SK-N-SH (cell line): ENCODE results near the gene MAP4K1. TPM values are rescaled to one million over a fixed set of nuclear protein-coding genes. Genes with fewer than 3 reads are reported as not detected.

ENCODE experiments used
- CTCF ChIA-PET: fragments of 300-600, 350-600 bp; formaldehyde crosslinking; extraction: SDS; loops from one replicate; lab custom pipeline; 2021; lab: Yijun Ruan, JAX
- POLR2A ChIA-PET: fragments of 350-600 bp; sonication (Branson Sonifier 250); formaldehyde crosslinking; extraction: SDS; loops from one replicate; lab custom pipeline; 2020; ENCODE audit warnings: antibody characterized with exemption, inconsistent platforms; lab: Yijun Ruan, JAX
- DNase-seq: peaks from one replicate; pipeline ENCODE4 v3.0.0; 2012
- H2AFZ ChIP-seq: fragments of 200-600 bp; sonication (generic); 2 replicates; pipeline ENCODE4 v1.8.1; 2016; ENCODE audit warnings: antibody characterized with exemption, mild to moderate bottlenecking, low read depth
- H3F3A ChIP-seq: fragments of 200-600 bp; sonication (generic); replicated peaks from 2 replicates; pipeline ENCODE3; 2016; ENCODE audit warnings: antibody characterized with exemption, mild to moderate bottlenecking; ENCODE audit not compliant: insufficient read depth
- H3K27ac ChIP-seq, 2 experiments: fragments of 200-500 bp in 1 of 2; fragments of 200-600 bp in 1 of 2; sonication (Bioruptor generic) in 1 of 2; sonication (generic), shearing (Covaris generic) in 1 of 2; 2 replicates each; pipeline versions ENCODE4 v1.5.1 to v1.6.1; 2014 to 2016; ENCODE audit warnings: low read depth in 2 of 2, inconsistent platforms in 1 of 2, low read length in 1 of 2, mild to moderate bottlenecking in 1 of 2, mixed read lengths in 1 of 2
- H3K27me3 ChIP-seq: fragments of 200-600 bp; sonication (generic), shearing (Covaris generic); 2 replicates; pipeline ENCODE4 v1.6.1; 2016; ENCODE audit warnings: mixed run types; ENCODE audit not compliant: insufficient read depth
- H3K36me3 ChIP-seq, 2 experiments: fragments of 200-500 bp in 1 of 2; fragments of 200-600 bp in 1 of 2; sonication (Bioruptor generic) in 1 of 2; sonication (generic) in 1 of 2; replicated peaks in 1 of 2; 2 replicates each; pipeline versions ENCODE3 to v1.5.1; 2014 to 2016; ENCODE audit warnings: low read length in 1 of 2, mild to moderate bottlenecking in 1 of 2; ENCODE audit not compliant: insufficient read depth in 2 of 2, control insufficient read depth in 1 of 2
- H3K4me1 ChIP-seq, 2 experiments: fragments of 200-500 bp in 1 of 2; fragments of 200-600 bp in 1 of 2; sonication (Bioruptor generic) in 1 of 2; sonication (generic), shearing (Covaris generic) in 1 of 2; 2 replicates each; pipeline versions ENCODE4 v1.5.1 to v1.6.1; 2014 to 2016; ENCODE audit warnings: low read depth in 1 of 2, low read length in 1 of 2, mixed run types in 1 of 2; ENCODE audit not compliant: insufficient read depth in 2 of 2, control insufficient read depth in 1 of 2
- H3K4me2 ChIP-seq: fragments of 200-600 bp; sonication (generic), shearing (Covaris generic); 2 replicates; pipeline ENCODE4 v1.6.1; 2017; ENCODE audit warnings: mixed run types
- H3K4me3 ChIP-seq, 2 experiments: fragments of 200-500 bp in 1 of 2; fragments of 200-600 bp in 1 of 2; sonication (Bioruptor generic) in 1 of 2; sonication (generic), shearing (Covaris generic) in 1 of 2; 2 replicates each; pipeline versions ENCODE4 v1.5.1 to v1.8.1; 2014 to 2016; ENCODE audit warnings: low read depth in 2 of 2, inconsistent platforms in 1 of 2, low read length in 1 of 2, mild to moderate bottlenecking in 1 of 2, mixed read lengths in 1 of 2, moderate library complexity in 1 of 2
- H3K79me2 ChIP-seq: fragments of 200-600 bp; sonication (generic); 2 replicates; pipeline ENCODE4 v1.8.1; 2017; ENCODE audit warnings: mild to moderate bottlenecking; ENCODE audit not compliant: insufficient read depth
- H3K9ac ChIP-seq: fragments of 200-600 bp; sonication (generic); 2 replicates; pipeline ENCODE4 v1.6.1; 2017; ENCODE audit warnings: mixed run types
- H3K9me2 ChIP-seq: fragments of 200-600 bp; sonication (generic); 2 replicates; pipeline ENCODE4 v1.6.1; 2017; ENCODE audit warnings: mixed run types
- H3K9me3 ChIP-seq: fragments of 200-600 bp; sonication (generic); 2 replicates; pipeline ENCODE4 v1.6.1; 2017; ENCODE audit warnings: mixed run types, mild to moderate bottlenecking, moderate library complexity
- H4K20me1 ChIP-seq: fragments of 200-600 bp; sonication (generic); 2 replicates; pipeline ENCODE4 v1.6.1; 2017; ENCODE audit warnings: mild to moderate bottlenecking, mixed run types; ENCODE audit not compliant: insufficient read depth
- CHD2 ChIP-seq: fragments of 150-350 bp; IDR thresholded peaks from 2 replicates; pipeline ENCODE4 v1.6.1; 2018; ENCODE audit warnings: low read length; ENCODE audit not compliant: partially characterized antibody
- ELF1 ChIP-seq: IDR thresholded peaks from 2 replicates; pipeline ENCODE4 v1.4.0; 2012
- EP300 ChIP-seq, 2 experiments: IDR thresholded peaks; 2 replicates each; pipeline versions ENCODE4 v1.4.0 to v1.6.1; 2012; ENCODE audit warnings: borderline replicate concordance in 1 of 2, low read depth in 1 of 2, low read length in 1 of 2
- FOXM1 ChIP-seq: IDR thresholded peaks from 2 replicates; pipeline ENCODE4 v1.4.0; 2012; ENCODE audit warnings: low read depth, mild to moderate bottlenecking
- JUND ChIP-seq: IDR thresholded peaks from 2 replicates; pipeline ENCODE4 v1.4.0; 2012
- MAX ChIP-seq: IDR thresholded peaks from 2 replicates; pipeline ENCODE4 v1.4.0; 2012; ENCODE audit warnings: low read depth
- NFIC ChIP-seq: IDR thresholded peaks from 2 replicates; pipeline ENCODE4 v1.4.0; 2012; ENCODE audit warnings: borderline replicate concordance
- PBX3 ChIP-seq: IDR thresholded peaks from 2 replicates; pipeline ENCODE4; 2012
- POLR2AphosphoS5 ChIP-seq: IDR thresholded peaks from 2 replicates; pipeline ENCODE4 v1.6.1; 2012; ENCODE audit warnings: low read depth, low read length
- RAD21 ChIP-seq: IDR thresholded peaks from 2 replicates; pipeline ENCODE4 v1.6.1; 2012; ENCODE audit warnings: mild to moderate bottlenecking, low read length
- REST ChIP-seq: IDR thresholded peaks from 2 replicates; pipeline ENCODE4 v1.6.1; 2012; ENCODE audit warnings: mild to moderate bottlenecking, low read depth, low read length, moderate library complexity
- RFX5 ChIP-seq: IDR thresholded peaks from 2 replicates; pipeline ENCODE4 v1.6.1; 2012; ENCODE audit warnings: mild to moderate bottlenecking, improper control_type of control experiment, low read length
- SIN3A ChIP-seq: IDR thresholded peaks from 2 replicates; pipeline ENCODE4 v1.6.1; 2012; ENCODE audit warnings: low read depth, mild to moderate bottlenecking, low read length, moderate library complexity, borderline replicate concordance
- TAF1 ChIP-seq: IDR thresholded peaks from 2 replicates; pipeline ENCODE4 v1.6.1; 2012; ENCODE audit warnings: low read depth, mild to moderate bottlenecking, low read length, moderate library complexity, borderline replicate concordance
- TCF12 ChIP-seq: IDR thresholded peaks from 2 replicates; pipeline ENCODE4 v1.4.0; 2012
- WGBS: methylation state at CpG from one replicate; pipeline ENCODE4 v1.1.6; 2017; ENCODE audit warnings: low lambda C conversion rate; 5-methylcytosine and 5-hydroxymethylcytosine counted together
- polyA plus RNA-seq, 3 experiments: library from polyadenylated mRNA; depleted of rRNA; stranded (reverse); fragments of >200 nt; gene quantifications; 2 replicates each; pipeline ENCODE4 v1.2.3, GENCODE V29; 2012

Gene MAP4K1
- polyA plus RNA-seq, 1 of the 3 experiments (the other 2 are of a cell fraction), result 0.31 TPM

- Histone ChIP-seq H3F3A (peaks cover 48% of the 10 kb centered on the region), H3K9ac (no peak overlapping the region), H3K9me2 (no peaks in the 10 kb centered on the region), H3K27ac (peak overlapping the region; percentile 36 to 99; a peak in 2 of 4 replicates), H3K79me2 (peaks cover 95% of the 10 kb centered on the region), H2AFZ (no peak overlapping the region)
- DNase-seq, result no peak
- CTCF ChIA-PET, result interaction anchor here (1.5 kb wide), 1 partner anchor 28 kb away, joined by 3 read pairs; no protein-coding TSS in a partner anchor
- TF ChIP-seq REST (no peak), POLR2AphosphoS5 (no peak), FOXM1 (no peak), ELF1 (no peak), TAF1 (no peak), EP300 (IDR thresholded peaks at IDR 0.05; ENCODE audit: borderline replicate concordance in 1 of 2, low read depth in 1 of 2, low read length in 1 of 2) (no peak), PBX3 (no peak), NFIC (no peak), JUND (no peak), RAD21 (no peak), TCF12 (no peak), RFX5 (no peak), MAX (no peak), CHD2 (no peak), SIN3A (no peak)
- TF ChIP-seq, all 33 proteins: peak for 0
- WGBS, result 70% methylated on average over 1 of the region's 1 CpG
- Histone ChIP-seq H4K20me1 (peaks cover 23% of the 10 kb centered on the region), H3K27me3 (no peaks in the 10 kb centered on the region), H3K9me3 (no peaks in the 10 kb centered on the region), H3K4me1 (peaks cover 42 to 71% of the 10 kb centered on the region in 2 experiments; a peak in 3 of 4 replicates), H3K4me3 (no peak overlapping the region), H3K4me2 (0 out of 2 replicates have a peak overlapping the region, but pooled peaks have one; percentile 1), H3K36me3 (peaks cover 3 to 6% of the 10 kb centered on the region in 2 experiments)
- POLR2A ChIA-PET, result no interaction called here
These were observed 44.2 kb upstream of the MAP4K1 start for GRCh38 chr19:38661996-38662395.
